NCI-H2029 (cell line): Measurements from ENCODE around the gene EIF4E.
"Not testable (repeated sequence)": the region's sequence is repeated elsewhere in the genome, so short reads cannot be mapped to it uniquely, and the experiment has no call there.

Source experiments
- DNase-seq: peaks from one replicate; lab custom pipeline; 2025; lab: John Stamatoyannopoulos, UW

The EIF4E gene

DNA sequence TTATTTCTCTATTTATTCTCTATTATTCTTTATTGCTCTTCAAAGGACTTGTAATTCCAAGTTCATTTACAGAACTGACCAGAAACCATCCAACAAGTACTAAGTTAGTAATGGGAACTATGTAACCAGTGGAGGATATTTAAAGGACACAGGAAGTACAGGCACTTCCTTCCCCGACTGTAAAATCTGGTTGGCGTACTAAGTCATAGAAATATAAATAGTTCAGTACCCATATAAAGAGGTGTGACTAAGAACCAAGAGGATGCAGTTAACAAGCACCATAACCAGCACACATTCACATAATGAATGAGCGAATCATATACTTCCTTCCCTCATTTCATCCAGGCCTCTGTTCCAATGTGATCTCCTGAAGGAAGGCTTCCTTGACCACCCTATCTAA, 3.6 kb upstream of the EIF4E start:
- no peak for DNase-seq

DNA sequence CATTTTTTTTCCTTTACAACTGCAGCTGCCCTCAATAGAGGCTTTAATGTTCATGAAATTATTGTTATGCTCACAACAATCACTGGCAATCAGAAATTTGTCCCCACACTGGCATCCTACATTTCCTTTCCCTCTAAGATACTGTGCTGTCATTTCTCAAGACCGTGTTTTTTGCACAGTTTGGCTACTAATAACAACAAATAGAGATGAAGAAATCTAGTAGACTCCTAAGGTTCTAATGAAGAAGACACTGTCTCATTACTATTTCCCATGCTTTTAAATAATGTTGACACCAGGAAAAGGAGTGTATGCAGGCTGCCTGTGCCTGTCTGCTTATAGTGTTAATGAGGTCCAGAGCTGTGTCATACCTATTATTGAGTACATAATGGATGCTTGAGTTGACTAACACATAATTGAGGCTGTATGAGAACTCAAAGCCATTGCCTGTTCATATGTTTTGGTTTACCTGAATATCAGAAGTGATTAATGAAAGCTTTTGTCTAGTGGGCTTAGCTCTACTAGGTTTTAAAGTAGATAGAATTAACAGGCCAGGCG, 1.5 kb upstream of the EIF4E start:
- DNase-seq, result no peak

DNA sequence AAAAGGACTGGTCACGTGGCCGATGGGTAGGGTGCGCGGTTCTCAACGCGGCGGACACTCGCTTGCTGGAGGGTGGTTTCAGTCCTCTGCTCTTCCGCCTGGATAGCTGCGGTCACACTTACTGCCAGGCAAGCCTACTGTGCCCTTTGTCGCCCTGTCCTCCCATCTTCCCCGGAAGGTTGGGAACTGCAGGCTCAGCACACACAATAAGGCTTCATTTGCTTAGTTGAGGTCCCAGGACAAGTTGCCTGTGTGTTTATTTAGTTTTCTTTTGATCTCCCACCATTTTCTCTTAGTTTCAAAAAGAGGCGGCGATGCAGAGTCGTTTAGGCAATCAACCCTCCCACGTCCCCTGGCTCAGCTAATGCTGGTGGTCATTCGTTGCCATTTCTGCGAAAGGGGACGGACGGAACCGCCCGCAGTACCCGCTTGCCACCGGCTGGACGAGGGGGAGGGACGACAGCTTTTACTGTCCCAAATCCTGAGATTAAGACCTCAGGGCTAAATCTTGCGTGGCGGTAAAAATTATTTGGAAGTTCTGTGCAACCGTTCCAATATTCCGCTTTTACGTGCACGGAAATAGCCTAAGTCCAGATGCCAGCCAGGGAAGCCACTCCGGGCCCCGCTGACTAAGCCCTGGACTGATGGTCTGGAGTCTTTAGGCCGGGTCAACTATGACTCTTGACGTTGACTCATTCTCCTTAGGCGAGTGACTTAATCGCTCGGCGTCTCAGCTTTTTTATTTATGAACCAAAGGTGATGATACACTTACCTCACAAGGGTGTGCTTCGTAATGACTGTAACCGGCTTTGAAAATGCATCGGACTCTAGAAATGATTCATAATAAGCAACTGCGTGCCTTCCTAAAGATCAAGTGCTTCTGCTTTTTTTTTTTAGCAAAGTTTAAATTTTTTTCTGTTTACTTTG, 671 bp upstream of the EIF4E start:
- no peak for DNase-seq

DNA sequence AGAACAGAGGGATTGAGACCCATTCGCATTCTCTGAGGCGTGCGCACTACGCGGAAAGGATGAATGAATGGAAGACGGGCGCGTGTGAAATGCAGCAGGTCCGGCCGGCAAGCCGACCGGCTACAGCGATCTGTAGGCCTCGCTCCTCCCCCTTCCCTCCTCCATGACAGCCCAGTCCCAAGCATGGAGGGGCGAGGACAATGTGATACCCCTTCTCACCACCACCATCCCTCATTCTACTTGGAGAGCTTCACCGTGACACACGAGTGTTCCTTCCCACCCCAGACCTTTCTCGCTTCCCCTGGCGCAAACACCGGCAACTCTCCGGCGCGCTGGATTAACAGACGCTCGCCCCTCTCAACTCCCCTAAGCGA, 815 bp downstream of the EIF4E start:
- peak; percentile 72 for DNase-seq

DNA sequence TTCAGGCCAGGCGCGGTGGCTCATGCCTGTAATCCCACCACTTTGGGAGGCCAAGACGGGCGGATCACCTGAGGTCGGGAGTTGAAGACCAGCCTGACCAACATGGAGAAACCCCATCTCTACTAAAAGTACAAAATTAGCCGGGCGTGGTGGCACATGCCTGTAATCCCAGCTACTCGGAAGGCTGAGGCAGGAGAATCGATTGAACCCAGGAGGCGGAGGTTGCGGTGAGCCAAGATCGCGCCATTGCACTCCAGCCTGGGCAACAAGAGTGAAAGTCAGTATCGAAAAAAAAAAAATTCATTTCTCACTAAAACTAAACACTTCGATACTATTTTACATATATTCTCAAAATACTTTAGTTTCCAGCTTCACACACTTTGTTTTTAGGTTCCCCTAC, 2.7 kb downstream of the EIF4E start:
- DNase-seq, result not testable (repeated sequence)

DNA sequence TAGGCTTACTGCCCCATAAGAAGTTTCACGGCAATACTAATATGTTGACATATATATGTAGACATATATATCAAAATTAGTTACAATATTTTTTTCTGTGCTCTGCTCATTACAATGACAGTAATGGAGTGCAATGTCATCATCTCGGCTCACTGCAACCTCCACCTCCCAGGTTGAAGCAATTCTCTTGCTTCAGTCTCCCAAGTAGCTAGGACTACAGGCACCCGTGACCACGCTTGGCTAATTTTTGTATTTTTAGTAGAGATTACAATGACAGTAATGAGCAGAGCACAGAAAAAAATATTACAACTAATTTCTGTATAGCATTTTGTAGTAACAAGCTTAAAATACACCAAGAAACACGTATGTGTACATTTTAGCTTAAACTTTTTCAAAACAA, 7.6 kb downstream of the EIF4E start:
- DNase-seq, result no peak

DNA sequence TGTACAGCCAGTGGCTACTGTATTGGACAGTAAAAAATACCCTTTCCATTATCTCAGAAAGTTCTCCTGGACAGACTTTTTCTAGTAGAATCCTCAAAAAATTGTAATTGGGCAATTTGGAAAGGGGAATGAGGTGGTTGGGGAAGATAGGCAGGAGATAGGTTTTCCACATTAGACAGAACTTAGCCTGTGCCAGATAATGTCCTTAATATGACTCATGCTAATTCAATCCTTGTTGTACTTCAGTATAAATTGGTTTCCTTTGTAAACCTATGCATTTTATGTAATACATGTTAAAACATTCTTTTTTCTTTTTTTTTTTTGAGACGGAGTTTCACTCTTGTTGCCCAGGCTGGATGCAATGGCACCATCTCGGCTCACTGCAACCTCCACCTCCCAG, 8.9 kb downstream of the EIF4E start:
- DNase-seq, result no peak

DNA sequence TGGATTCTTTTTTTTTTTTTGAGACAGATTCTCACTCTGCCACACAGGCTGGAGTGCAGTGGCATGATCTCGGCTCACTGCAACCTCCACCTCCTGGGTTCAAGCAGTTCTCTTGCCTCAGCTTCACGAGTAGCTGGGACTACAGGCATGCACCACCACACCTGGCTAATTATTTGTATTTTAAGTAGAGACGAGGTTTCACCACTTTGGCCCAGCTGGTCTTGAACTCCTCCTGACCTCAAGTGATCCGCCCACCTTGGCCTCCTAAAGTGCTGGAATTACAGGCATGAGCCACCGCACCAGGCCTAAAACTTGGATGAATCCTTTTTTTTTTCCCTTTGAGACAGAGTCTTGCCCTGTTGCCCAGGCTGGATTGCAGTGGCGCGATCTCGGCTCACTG, 18.2 kb downstream of the EIF4E start:
- not testable (repeated sequence) for DNase-seq

DNA sequence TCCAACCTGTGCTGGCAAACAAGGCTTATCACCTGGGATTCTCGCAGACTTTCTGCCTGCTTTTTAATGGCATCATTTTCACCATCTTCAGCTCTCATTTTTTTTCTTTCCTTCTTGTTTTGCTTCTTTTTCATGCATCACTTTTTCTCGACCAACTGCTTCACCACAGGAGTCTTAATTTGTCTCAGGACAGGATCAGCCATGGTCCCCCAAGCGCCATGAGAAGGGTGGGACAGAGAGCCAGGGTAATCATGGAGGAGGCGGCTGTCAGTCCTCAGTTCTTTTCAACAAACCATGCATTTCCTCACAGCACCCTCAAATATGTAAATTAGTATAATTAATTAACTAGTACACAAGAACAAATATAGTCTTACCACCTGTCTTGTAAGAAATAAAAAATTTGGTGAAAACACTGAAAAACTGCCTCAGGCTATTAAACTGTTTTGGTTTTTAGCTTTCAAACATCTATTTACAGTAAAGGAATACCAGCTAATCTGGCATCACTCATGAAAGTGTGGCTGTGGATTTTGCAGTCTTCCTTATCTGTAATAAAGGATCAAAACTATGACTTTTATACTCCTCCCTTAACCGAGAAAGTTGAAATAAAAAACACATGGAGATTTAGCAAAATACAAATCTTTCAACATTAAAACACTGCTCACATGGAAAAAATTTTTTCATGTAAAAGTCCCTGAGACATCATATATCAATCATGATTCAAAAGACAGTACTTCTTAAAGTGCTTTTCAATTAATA, 19.1 kb downstream of the EIF4E start:
- DNase-seq, result no peak

DNA sequence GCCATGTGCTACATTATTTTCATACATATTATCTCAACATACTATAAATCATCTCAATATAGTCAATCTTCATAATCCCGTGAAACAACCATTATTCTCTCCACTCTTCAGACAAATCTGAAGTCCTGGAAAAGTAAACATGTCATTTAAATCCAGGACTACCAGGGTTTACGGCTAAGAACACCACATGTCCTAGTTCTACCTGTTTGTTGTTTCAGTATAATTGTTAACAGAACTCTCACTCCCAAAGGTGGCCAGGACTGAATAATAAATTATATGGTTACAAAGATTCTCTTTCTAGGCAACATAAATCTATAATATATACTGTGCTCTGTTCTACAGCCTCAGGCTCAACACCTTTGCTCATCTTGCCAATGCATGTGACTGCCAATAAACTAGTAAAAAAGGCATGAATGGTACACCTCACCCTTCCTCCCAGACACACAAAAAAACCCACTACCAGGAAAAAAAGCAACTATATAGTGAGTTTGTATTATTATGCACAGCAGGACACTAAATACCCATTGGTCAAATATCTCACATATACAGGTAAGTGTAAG, 20.1 kb downstream of the EIF4E start:
- DNase-seq, result no peak

DNA sequence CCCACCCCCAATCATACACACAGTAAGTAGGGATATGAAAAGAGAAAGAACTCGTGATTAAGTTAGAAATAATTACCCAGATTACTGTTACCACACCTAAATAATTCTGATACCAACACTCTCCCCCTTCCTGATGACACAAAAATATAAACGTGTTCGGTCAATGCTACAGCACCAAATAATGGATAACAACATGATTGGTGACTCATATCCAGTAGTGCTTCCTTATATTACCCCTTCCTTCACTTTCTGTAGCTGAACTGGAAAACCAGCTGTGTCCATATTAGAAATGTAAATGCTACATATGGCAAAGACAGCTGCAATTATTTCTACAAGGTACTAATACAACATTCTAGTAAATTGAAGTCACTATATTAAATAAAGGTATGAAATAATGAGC, 20.8 kb downstream of the EIF4E start:
- DNase-seq, result no peak

DNA sequence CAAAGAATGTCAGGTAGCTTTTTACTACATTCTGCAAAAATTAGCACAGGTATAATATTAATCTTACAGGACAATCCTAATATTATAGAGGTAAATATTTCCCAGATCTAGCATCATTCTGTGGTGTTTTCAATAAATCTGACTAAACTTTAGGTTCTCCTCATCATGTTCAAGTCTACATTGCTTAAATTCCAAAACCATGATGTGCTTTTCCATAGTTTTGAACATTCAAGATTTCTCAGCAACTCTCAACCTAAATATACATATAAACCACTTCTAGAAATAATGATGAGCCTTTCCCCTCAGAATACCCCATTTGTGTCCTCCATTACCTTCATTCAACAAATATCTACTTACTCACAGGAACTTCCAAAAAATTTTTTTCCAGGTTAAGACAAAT, 23.1 kb downstream of the EIF4E start:
- no peak for DNase-seq

DNA sequence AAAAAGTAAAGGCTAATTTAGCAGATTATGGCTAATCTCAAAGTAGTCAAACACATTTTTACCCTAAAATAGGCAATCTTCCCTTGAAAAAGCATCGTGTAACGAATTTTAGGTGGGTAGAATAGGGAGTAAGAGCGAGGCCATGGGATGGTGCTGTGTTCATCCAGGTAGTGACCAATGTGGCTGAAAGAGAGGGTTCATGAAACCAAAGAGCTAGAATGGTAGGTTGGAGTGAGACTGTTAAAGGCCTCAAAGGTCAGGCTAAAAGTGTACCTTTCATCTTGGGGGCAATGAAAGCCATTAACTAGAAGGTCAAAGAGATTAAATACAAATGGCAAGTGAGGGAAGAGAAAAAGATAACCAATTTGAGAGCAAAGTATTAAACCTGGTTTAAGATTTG, 23.6 kb downstream of the EIF4E start:
- DNase-seq, result no peak

DNA sequence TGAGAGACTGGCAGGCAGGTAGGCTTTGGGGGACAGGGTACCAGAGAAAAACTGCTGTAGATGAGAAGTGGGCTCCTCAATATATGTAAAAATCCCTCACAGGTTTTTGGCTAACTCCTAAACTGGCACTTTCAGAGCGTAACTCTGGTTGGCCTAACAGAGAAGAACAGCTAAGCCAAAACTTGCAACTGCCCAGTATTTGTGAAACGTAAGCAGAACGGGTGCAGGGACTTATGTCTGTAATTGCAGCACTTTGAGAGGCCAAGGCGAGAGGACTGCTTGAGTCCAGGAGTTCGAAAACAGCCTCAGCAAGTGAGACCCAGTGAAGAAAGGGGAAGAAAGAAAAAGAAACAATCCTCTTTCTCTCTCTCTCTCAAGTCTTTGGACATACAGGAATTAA, 25.0 kb downstream of the EIF4E start:
- DNase-seq, result no peak

DNA sequence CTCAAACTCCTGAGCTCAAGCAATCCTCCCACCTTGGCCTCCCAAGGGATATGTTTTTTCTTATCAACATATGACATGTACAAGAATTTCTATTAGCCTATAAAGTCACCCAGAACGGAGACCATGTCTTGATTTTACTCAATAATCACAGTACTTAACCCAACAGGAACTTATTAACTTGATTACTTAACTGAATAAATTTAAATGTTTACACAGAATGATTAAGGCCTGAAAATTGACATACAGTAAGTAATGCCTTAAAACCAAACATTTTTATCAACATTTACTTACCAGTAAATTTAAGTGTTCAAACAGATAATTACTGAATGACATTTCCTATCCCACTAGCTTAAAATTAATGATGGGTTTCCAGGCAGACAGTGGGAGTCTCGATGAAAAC, 25.4 kb downstream of the EIF4E start:
- DNase-seq, result no peak

DNA sequence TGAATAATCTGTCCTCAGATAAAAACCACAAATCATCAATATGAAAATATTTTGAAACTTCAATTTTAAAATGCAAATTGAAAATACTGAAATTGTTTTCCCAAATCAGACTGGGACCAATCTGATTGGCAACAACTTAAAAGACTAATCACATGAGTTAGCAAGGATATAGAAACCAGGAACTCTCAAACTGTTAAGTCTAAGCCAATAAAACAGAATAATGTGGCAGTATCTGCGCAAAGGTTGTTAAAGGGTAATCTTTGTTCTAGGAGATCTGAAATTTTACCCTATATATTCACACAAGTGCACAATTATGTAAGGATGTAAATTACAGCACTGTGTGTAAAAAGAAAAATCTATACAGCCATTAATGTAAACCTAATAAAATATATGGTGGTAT, 29.7 kb downstream of the EIF4E start:
- no peak for DNase-seq

DNA sequence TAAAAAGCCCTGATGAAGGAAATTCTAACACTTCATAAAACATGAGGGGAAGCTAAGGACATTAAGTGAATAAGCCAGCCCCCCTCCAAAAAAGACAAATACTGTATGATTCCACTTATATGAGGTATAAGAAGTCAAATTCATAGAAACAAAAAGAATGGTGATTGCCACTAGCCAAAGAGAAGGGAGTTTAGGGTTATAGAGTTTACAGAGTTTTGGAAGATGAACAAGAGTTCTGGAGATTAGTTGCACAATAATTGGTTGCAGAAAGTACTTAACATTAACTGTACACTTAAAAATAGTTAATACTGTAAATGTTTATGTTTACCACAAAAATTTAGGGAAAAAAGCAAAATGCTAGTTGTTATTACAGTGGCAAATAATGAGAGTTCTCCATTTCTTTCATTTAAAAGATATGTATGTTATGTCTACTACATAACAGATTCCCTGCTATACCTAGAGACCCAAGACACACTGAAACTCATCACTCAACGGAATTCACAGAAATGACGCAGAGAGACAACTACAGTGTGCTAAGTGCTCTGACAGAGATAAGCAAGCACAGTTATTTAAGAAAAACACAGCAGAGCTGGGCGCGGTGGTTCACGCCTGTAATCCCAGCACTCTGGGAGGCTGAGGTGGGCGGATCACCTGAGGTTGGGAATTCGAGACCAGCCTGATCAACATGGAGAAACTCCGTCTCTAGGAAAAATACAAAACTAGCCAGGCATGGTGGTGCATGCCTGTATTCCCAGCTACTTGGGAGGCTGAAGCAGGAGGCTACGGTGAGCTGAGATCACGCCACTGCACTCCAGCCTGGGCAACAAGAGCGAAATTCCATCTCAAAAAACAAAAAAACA, 37.2 kb downstream of the EIF4E start:
- DNase-seq, result no peak

DNA sequence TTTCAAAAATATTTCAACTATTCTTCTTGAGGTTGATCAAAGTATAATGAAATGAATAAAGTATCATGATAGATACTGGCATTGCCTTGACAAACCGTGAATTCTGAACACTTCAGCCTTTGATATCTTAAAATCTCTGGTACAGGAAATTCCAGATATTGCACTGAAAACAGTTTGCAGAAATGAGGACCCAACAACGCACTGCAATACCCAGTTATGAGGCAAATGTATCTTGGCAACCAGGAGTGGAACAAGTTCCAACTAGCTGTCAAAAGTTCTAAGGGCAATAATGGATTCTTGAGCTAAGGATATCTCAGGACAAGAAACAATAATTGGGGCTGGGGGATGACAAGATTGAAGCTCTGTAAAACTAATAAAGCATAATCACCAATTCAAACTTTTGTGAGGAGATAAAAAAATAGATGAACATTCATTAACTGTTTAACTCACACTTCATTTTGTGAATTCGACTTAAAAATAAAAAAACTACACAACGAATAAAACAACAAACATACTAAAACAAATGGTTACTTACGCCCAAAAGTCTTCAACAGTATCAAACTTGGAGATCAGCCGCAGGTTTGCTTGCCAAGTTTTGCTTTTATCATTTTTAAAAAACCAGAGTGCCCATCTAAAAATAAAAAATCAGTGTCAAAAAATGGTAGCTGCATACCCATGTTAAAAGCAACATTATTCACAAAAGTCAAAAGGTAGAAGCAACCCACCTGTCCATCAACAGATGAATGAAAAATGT, 38.1 kb downstream of the EIF4E start:
- no peak for DNase-seq

DNA sequence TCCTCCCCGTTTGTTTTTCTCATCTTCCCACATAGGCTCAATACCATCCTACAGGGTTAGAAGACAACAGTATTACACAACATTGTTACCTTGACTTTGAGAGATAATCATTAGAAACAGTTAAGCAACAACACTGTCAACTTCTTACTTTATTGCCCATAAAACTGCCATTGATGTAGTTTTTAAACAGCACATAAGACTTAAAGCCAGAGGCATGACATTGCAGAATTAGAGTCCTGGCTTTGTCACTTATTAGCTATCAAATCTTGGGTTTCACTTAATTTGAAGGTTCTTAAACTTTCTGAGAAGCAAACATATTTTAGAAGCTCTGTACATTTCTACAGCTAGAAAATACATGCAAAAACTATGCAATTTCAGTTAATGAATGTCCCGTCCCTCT, 41.8 kb downstream of the EIF4E start:
- DNase-seq, result no peak

DNA sequence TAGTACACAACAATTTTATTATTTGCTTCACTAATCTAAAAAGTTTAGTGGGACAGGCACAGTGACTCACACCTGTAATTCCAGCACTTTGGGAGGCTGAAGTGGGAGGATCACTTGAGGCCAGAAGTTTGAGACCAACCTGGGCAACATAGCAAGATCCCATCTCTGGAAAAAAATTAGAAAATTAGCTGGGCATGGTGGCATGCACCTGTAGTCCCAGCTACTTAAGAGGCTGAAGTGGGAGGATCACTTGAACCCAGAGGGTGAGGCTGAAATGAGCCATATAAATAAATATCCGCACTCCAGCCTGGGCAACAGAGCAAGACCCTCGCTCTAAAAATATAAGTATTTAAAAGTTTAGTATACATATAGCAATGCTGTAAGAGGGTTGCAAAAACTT, 42.6 kb downstream of the EIF4E start:
- not testable (repeated sequence) for DNase-seq

DNA sequence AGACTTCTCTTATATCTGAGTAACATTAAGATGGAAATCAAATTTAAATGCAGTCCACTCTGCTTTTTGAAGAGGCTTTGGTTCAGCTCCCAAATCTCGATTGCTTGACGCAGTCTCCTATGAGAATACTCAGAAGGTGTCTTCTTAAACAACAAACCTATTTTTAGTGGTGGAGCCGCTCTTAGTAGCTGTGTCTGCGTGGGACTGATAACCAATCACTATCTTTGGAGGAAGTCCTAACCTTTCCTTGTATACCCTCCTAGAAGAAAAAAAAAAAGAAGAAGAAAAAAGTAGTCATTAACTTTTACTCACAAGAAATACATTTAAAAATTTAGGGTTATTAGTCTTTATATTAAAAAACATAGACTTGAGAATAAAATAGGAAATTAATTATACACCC, 48.0 kb downstream of the EIF4E start:
- DNase-seq, result not testable (repeated sequence)
